Panc1 (cell line): Measurements from ENCODE around the gene MRPL40.

Source experiments
- CTCF ChIP-seq: fragments of 450-650 bp; IDR thresholded peaks from 2 replicates; pipeline ENCODE4 v1.5.1; 2017; ENCODE audit warnings: mild to moderate bottlenecking
- POLR2AphosphoS5 ChIP-seq: IDR thresholded peaks from 2 replicates; pipeline ENCODE4 v1.6.1; 2012; ENCODE audit warnings: mild to moderate bottlenecking, low read depth, low read length, moderate library complexity
- TCF7L2 ChIP-seq: IDR thresholded peaks from 2 replicates; pipeline ENCODE4 v1.6.1; 2011; ENCODE audit warnings: mild to moderate bottlenecking, low read depth, low read length, inconsistent platforms

GRCh38 chr22:19477321-19478044, 45.1 kb downstream of the MRPL40 start:
- no peak for TF ChIP-seq CTCF
- no peak for TF ChIP-seq POLR2AphosphoS5
- TF ChIP-seq TCF7L2, result no peak
